ENCODE results near the gene ZNF862. TPM values are rescaled to one million over a fixed set of nuclear protein-coding genes. Genes with fewer than 3 reads are reported as not detected.

Gene ZNF862
- total and polyA plus RNA-seq, 2 of the 8 experiments (the other 6 are each of a cell fraction or from before 2014, with no cell fraction given): 1.8 to 3.9 TPM

DNA sequence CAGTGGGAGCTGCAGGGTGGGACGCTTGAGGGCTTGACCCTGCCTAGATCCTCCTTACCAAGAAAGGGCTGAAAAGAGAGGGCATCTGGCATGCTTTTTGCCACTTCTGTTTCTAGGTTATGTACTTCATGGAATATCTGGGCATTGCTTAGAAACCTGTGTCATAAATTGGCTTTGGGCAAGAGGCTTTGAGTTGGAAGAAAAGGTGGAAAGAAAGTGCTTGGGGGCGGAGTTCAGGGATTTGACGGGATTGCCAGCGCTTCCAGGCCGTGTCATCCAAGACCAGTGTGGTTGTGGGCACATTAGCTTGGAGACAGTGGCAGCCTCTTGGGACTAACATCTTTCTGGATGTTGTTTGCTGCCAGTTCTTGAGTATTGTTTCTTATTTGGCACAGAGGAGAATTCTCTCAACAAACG is 825 bp downstream of the ZNF862 start:
- Histone ChIP-seq H3K14ac (ENCODE audit: insufficient read length) (no peak overlapping the region), H3K4ac (replicated peaks; ENCODE audit: insufficient read length, low read depth, low read length) (no peak overlapping the region), H3K9me3 (ENCODE audit: insufficient read depth in 2 of 2, low read depth in 1 of 2, low read length in 1 of 2) (no peaks in the 10 kb centered on the region), H3K79me2 (ENCODE audit: control insufficient read depth in 1 of 2, insufficient read depth in 2 of 2, low read length in 2 of 2) (no peaks in the 10 kb centered on the region), H3K4me2 (ENCODE audit: insufficient read depth in 1 of 2, low read depth in 2 of 2, low read length in 2 of 2) (peak overlapping the region; percentile 91 to 94), H2BK120ac (replicated peaks; ENCODE audit: low read depth, low read length) (no peak overlapping the region), H3K79me1 (ENCODE audit: low read depth, low read length) (no peaks in the 10 kb centered on the region), H3K18ac (ENCODE audit: extremely low read depth, low read length) (peak overlapping the region; percentile 56; the same call in 1 of the 2 replicates), H3K23ac (ENCODE audit: insufficient read length) (no peak overlapping the region), H2BK12ac (ENCODE audit: low read depth, low read length) (0 out of 2 replicates have a peak overlapping the region, but pooled peaks have one; percentile 32), H3K27me3 (replicated peaks in 1 of 4; ENCODE audit: control insufficient read depth in 3 of 4, extremely low read depth in 1 of 4, insufficient read depth in 3 of 4, low read length in 3 of 4) (no peaks in the 10 kb centered on the region; a peak in 2 of 7 replicates), H3K23me2 (ENCODE audit: low read depth, low read length) (peaks cover 5% of the 10 kb centered on the region; the same call in 1 of the 2 replicates), H2BK15ac (ENCODE audit: low read length) (no peak overlapping the region), H3K9ac (replicated peaks in 1 of 4; ENCODE audit: extremely low read depth in 1 of 4, low read depth in 3 of 4, low read length in 3 of 4) (peak overlapping the region; percentile 46 to 65 (median 52); a peak in 6 of 7 replicates), H2AK5ac (ENCODE audit: low read depth, low read length) (no peak overlapping the region), H4K8ac (ENCODE audit: extremely low read depth, insufficient read depth, low read length) (no peak overlapping the region), H3K36me3 (ENCODE audit: control insufficient read depth in 2 of 4, insufficient read depth in 4 of 4, low read length in 3 of 4) (no peaks in the 10 kb centered on the region), H3K27ac (ENCODE audit: low read depth, low read length) (no peak overlapping the region), H2BK20ac (ENCODE audit: low read length) (no peak overlapping the region), H2AFZ (ENCODE audit: low read length) (no peak overlapping the region), H3K4me1 (replicated peaks in 1 of 4; ENCODE audit: control insufficient read depth in 3 of 4, insufficient read depth in 4 of 4, low read length in 3 of 4) (peaks cover 0 to 6% (median 0%) of the 10 kb centered on the region in 4 experiments; a peak in 3 of 7 replicates), H4K20me1 (replicated peaks in 1 of 2; ENCODE audit: control insufficient read depth in 1 of 2, insufficient read depth in 2 of 2, low read length in 2 of 2) (no peaks in the 10 kb centered on the region), H2BK5ac (ENCODE audit: low read depth, low read length) (no peak overlapping the region), H3K4me3 (ENCODE audit: extremely low read depth in 1 of 4, insufficient read depth in 2 of 4, low read depth in 3 of 4, low read length in 4 of 4) (peak overlapping the region; percentile 61 to 91 (median 82)), H3K56ac (replicated peaks; ENCODE audit: insufficient read length, low read depth, low read length) (no peak overlapping the region), H4K91ac (replicated peaks; ENCODE audit: insufficient read length, low read length) (no peak overlapping the region), H4K5ac (ENCODE audit: insufficient read length, low read depth, low read length) (no peak overlapping the region)
- TF ChIP-seq SIN3A (conservative IDR thresholded peaks at IDR 0.05 in 1 of 2, IDR thresholded peaks at IDR 0.05 in 1 of 2; ENCODE audit: low read depth in 1 of 2, low read length in 2 of 2) (0 out of 4 replicates have a peak, but pooled peaks of 1 of the 2 experiments have one; percentile 55), BACH1 (IDR thresholded peaks at IDR 0.05; ENCODE audit: low read length) (no peak), KDM4A (IDR thresholded peaks at IDR 0.05; ENCODE audit: low read depth, low read length, severe bottlenecking) (peak; percentile 19), SIRT6 (IDR thresholded peaks at IDR 0.05; ENCODE audit: low read length) (no peak), SAP30 (IDR thresholded peaks at IDR 0.05; ENCODE audit: insufficient read depth, insufficient replicate concordance, low read length) (peak; percentile 25), KDM1A (IDR thresholded peaks at IDR 0.05; ENCODE audit: borderline replicate concordance, low read length) (no peak), SP4 (IDR thresholded peaks at IDR 0.05; ENCODE audit: low read length) (no peak)
- ChIA-PET POLR2A (ENCODE audit: partially characterized antibody) (interaction anchor here (1.1 to 2.9 kb wide), 4 partner anchors 10 to 71 kb away, joined by 3 to 14 read pairs (median 4); no protein-coding TSS in a partner anchor), CTCF (ENCODE audit: partially characterized antibody) (interaction anchor here (0.7 to 3.0 kb wide), 6 partner anchors 10 to 519 kb away, joined by 3 to 25 read pairs (median 5); no protein-coding TSS in a partner anchor)
- WGBS, 2 experiments (ENCODE audit: extremely low coverage in 1 of 2, insufficient coverage in 1 of 2, insufficient read length in 1 of 2, insufficient replicate concordance in 2 of 2, low coverage in 1 of 2, low lambda C conversion rate in 2 of 2, missing lambda C conversion rate in 1 of 2): 7% methylated on average over 6 of the region's 6 CpGs; no CpG with 5 or more reads in 1 of the 2 experiments
- DNase-seq (ENCODE audit: low read depth in 1 of 2, low spot score in 2 of 2) (no peak), FAIRE-seq (no peak)
